DOHH2 (cell line): Measurements from ENCODE around the gene UCHL5.

Experiments
- H3F3A ChIP-seq: fragments of 200-600 bp; sonication (generic), shearing (Covaris generic); 2 replicates; pipeline ENCODE4 v1.6.0; 2016; ENCODE audit warnings: antibody characterized with exemption, mild to moderate bottlenecking; ENCODE audit not compliant: control insufficient read depth, insufficient read depth
- H3K27ac ChIP-seq: fragments of 200-600 bp; sonication (generic); 2 replicates; pipeline ENCODE4 v1.5.1; 2014; ENCODE audit warnings: low read depth, mild to moderate bottlenecking, low read length, moderate library complexity
- H3K27me3 ChIP-seq: fragments of 200-600 bp; sonication (generic); 2 replicates; pipeline ENCODE4 v1.6.1; 2014; ENCODE audit warnings: mild to moderate bottlenecking, low read length, mixed read lengths; ENCODE audit not compliant: control insufficient read depth
- H3K36me3 ChIP-seq: fragments of 200-600 bp; sonication (generic); 2 replicates; pipeline ENCODE4 v1.6.1; 2014; ENCODE audit warnings: mild to moderate bottlenecking, low read length, moderate library complexity, mixed read lengths; ENCODE audit not compliant: control insufficient read depth
- H3K4me1 ChIP-seq: fragments of 200-600 bp; sonication (generic); 2 replicates; pipeline ENCODE4 v1.6.1; 2014; ENCODE audit warnings: mild to moderate bottlenecking, low read length, mixed read lengths; ENCODE audit not compliant: control insufficient read depth
- H3K4me2 ChIP-seq: fragments of 200-600 bp; sonication (generic); 2 replicates; pipeline ENCODE4 v1.6.0; 2014; ENCODE audit warnings: mild to moderate bottlenecking, low read length, moderate library complexity
- H3K4me3 ChIP-seq: fragments of 200-600 bp; sonication (generic); 2 replicates; pipeline ENCODE4 v1.5.1; 2014; ENCODE audit warnings: mild to moderate bottlenecking, low read length, mixed read lengths
- H3K79me2 ChIP-seq: fragments of 200-600 bp; sonication (generic); 2 replicates; pipeline ENCODE4 v1.6.1; 2014; ENCODE audit warnings: mild to moderate bottlenecking, low read length, mixed read lengths; ENCODE audit not compliant: control insufficient read depth
- H3K9me2 ChIP-seq: fragments of 200-600 bp; sonication (generic); replicated peaks from 2 replicates; pipeline ENCODE4 v1.6.1; 2014; ENCODE audit warnings: mild to moderate bottlenecking, low read length, mixed read lengths; ENCODE audit not compliant: control insufficient read depth
- H3K9me3 ChIP-seq: fragments of 200-600 bp; sonication (generic); 2 replicates; pipeline ENCODE4 v1.6.1; 2014; ENCODE audit warnings: antibody characterized with exemption, low read length, mixed read lengths; ENCODE audit not compliant: control insufficient read depth, insufficient read depth
- H4K20me1 ChIP-seq: fragments of 200-600 bp; sonication (generic); 2 replicates; pipeline ENCODE4 v1.6.0; 2014; ENCODE audit warnings: low read depth, mild to moderate bottlenecking, antibody characterized with exemption, low read length, moderate library complexity; ENCODE audit not compliant: control insufficient read depth, insufficient read depth
- CTCF ChIP-seq: fragments of 200-600 bp; sonication (generic); IDR thresholded peaks from one replicate; pipeline ENCODE4 v1.5.1; 2014; ENCODE audit warnings: antibody characterized with exemption, mild to moderate bottlenecking, low read depth, low read length; ENCODE audit not compliant: poor library complexity, severe bottlenecking
- EZH2phosphoT487 ChIP-seq: fragments of 200-600 bp; sonication (generic); IDR thresholded peaks from 2 replicates; pipeline ENCODE4 v1.6.1; 2017; ENCODE audit warnings: borderline replicate concordance, mild to moderate bottlenecking, antibody characterized with exemption, low read length, moderate library complexity, mixed read lengths

UCHL5 gene

DNA sequence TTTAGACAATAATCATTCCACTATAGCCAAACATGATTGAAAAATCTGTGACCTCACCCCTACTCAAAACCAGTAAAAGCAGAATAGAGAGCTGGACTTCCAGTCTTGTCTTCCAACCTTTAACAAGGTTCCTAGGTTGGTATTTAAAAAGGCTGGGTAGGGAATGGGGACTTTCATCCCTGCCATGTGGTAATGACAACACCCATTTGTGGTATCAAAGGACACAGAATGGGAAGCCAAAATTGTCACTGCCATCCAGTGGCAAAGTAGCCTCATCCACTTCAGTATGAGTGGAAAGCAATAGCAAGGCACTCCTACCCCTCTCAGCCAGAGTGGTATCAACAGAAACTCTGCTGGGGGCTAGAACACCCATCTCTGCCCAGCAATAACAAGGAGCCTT is 33.9 kb downstream of the UCHL5 start:
- H3K79me2 ChIP-seq = peaks cover 6% of the 10 kb centered on the region
- no peaks in the 10 kb centered on the region for H3K9me3 ChIP-seq
- H3K9me2 ChIP-seq = no peaks in the 10 kb centered on the region
- no peak overlapping the region for H3K4me3 ChIP-seq
- H3K4me2 ChIP-seq = no peak overlapping the region
- no peak for TF ChIP-seq EZH2phosphoT487
- TF ChIP-seq CTCF = no peak
- no peaks in the 10 kb centered on the region for H4K20me1 ChIP-seq
- no peak overlapping the region for H3K27ac ChIP-seq
- H3F3A ChIP-seq = peaks cover 20% of the 10 kb centered on the region
- H3K27me3 ChIP-seq = no peaks in the 10 kb centered on the region
- no peaks in the 10 kb centered on the region for H3K4me1 ChIP-seq
- H3K36me3 ChIP-seq = peaks cover 64% of the 10 kb centered on the region

DNA sequence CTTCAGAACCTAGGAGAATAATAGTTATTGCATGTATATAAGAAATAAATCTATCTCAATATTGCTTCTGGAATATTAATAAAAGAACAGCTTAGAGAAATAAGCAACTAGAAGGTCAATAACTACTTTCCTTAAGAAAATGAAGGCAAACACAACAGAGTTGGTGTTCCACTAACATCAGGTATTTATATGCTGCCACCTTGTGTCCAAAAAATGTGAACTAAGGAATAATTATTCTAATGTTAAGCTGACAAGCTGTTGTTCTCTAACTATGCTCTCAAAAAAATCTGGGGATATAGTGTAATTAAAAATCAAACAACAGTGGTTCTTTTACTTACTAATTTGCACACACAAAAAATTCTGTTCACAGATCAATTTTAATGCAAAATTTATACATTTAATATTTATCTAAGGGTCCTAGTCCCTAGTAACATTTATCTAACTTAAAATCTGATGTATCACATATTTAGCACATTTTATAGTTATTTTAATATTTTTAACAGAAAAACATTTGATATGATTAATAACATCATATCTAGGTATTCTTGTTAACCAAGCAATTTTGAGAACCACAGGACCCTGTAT is 39.6 kb downstream of the UCHL5 start:
- no peak for TF ChIP-seq EZH2phosphoT487
- peak; percentile 50 for TF ChIP-seq CTCF
- H4K20me1 ChIP-seq = no peaks in the 10 kb centered on the region
- peaks cover 12% of the 10 kb centered on the region for H3F3A ChIP-seq
- no peaks in the 10 kb centered on the region for H3K27me3 ChIP-seq
- peaks cover 47% of the 10 kb centered on the region for H3K36me3 ChIP-seq
- no peaks in the 10 kb centered on the region for H3K9me3 ChIP-seq
- H3K9me2 ChIP-seq = no peaks in the 10 kb centered on the region
- H3K4me3 ChIP-seq = no peak overlapping the region
- H3K79me2 ChIP-seq = no peaks in the 10 kb centered on the region
- no peak overlapping the region for H3K4me2 ChIP-seq
- no peak overlapping the region for H3K27ac ChIP-seq
- no peaks in the 10 kb centered on the region for H3K4me1 ChIP-seq

- H3K4me2 ChIP-seq = no peak overlapping the region
- no peaks in the 10 kb centered on the region for H3K9me2 ChIP-seq
- H4K20me1 ChIP-seq = no peaks in the 10 kb centered on the region
- peaks cover 6% of the 10 kb centered on the region for H3F3A ChIP-seq
- no peak overlapping the region for H3K4me3 ChIP-seq
- H3K4me1 ChIP-seq = no peaks in the 10 kb centered on the region
- TF ChIP-seq EZH2phosphoT487 = no peak
- no peak for TF ChIP-seq CTCF
- H3K36me3 ChIP-seq = peaks cover 32% of the 10 kb centered on the region
- no peak overlapping the region for H3K27ac ChIP-seq
- no peaks in the 10 kb centered on the region for H3K9me3 ChIP-seq
- H3K79me2 ChIP-seq = no peaks in the 10 kb centered on the region
- no peaks in the 10 kb centered on the region for H3K27me3 ChIP-seq
Observed at GRCh38 chr1:193016788-193017187, 42.4 kb downstream of the UCHL5 start.
